Stimulated activated CD8-positive, alpha-beta memory T cell treated with anti-CD3 and anti-CD28 coated beads, Interleukin-15, amount 100 ng/mL, for 1 hour (primary cell): ENCODE results near the gene CCL4.
"Not testable (repeated sequence)": the region's sequence is repeated elsewhere in the genome, so short reads cannot be mapped to it uniquely, and the experiment has no call there.

Source experiments
- DNase-seq: peaks from one replicate; pipeline ENCODE4 v3.0.0-alpha.2; 2020; ENCODE audit warnings: low read depth

CCL4 gene

GRCh38 chr17:36087897-36088572 is 15.6 kb upstream of the CCL4 start:
- DNase-seq, result not testable (repeated sequence)

GRCh38 chr17:36088670-36089338 is 14.8 kb upstream of the CCL4 start:
- no peak for DNase-seq

- no peak for DNase-seq
These were observed 14.2 kb upstream of the CCL4 start for GRCh38 chr17:36089339-36089865.

GRCh38 chr17:36089888-36090836 is 13.5 kb upstream of the CCL4 start, which contains the start of gene CCL3:
CCL3 (minus strand) TSS chr17:36090143; CDS start chr17:36090058, 85 bp downstream.
- DNase-seq, result no peak

- no peak for DNase-seq
These were observed 11.4 kb upstream of the CCL4 start for GRCh38 chr17:36092230-36092629.

GRCh38 chr17:36092715-36093114 is 10.9 kb upstream of the CCL4 start:
- not testable (repeated sequence) for DNase-seq

GRCh38 chr17:36094232-36094631 is 9.4 kb upstream of the CCL4 start:
- DNase-seq, result no peak

- DNase-seq, result no peak
These were observed 8.9 kb upstream of the CCL4 start for GRCh38 chr17:36094746-36095145.

- no peak for DNase-seq
These were observed 7.6 kb upstream of the CCL4 start for GRCh38 chr17:36095992-36096391.

- DNase-seq, result not testable (repeated sequence)
These were observed 4.6 kb upstream of the CCL4 start for GRCh38 chr17:36099004-36099403.

GRCh38 chr17:36104246-36104645 is 619 bp downstream of the CCL4 start:
- DNase-seq, result not testable (repeated sequence)

GRCh38 chr17:36104701-36105181 is 1.1 kb downstream of the CCL4 start:
- DNase-seq, result no peak

- DNase-seq, result no peak
These were observed 2.3 kb downstream of the CCL4 start for GRCh38 chr17:36105781-36106492.

- DNase-seq, result no peak
These were observed 2.8 kb downstream of the CCL4 start for GRCh38 chr17:36106493-36106835.

- DNase-seq, result no peak
These were observed 4.0 kb downstream of the CCL4 start for GRCh38 chr17:36107660-36108059.

- DNase-seq, result not testable (repeated sequence)
These were observed 4.6 kb downstream of the CCL4 start for GRCh38 chr17:36108265-36108664.

- no peak for DNase-seq
These were observed 7.5 kb downstream of the CCL4 start for GRCh38 chr17:36111068-36111490.

- DNase-seq, result no peak
These were observed 8.9 kb downstream of the CCL4 start for GRCh38 chr17:36112572-36112971.

GRCh38 chr17:36113131-36113530 is 9.5 kb downstream of the CCL4 start:
- DNase-seq, result not testable (repeated sequence)

GRCh38 chr17:36114971-36115648 is 11.5 kb downstream of the CCL4 start:
- not testable (repeated sequence) for DNase-seq

- not testable (repeated sequence) for DNase-seq
These were observed 12.0 kb downstream of the CCL4 start for GRCh38 chr17:36115649-36115977.
